K562 (cell line): ENCODE data around the gene SP6. TPM values are rescaled to one million over a fixed set of nuclear protein-coding genes. Genes with fewer than 3 reads are reported as not detected.

Experiments used
- GTF2B ChIP-seq: IDR thresholded peaks from 2 replicates; pipeline ENCODE4 v1.6.1; 2011; ENCODE audit not compliant: insufficient read length; ENCODE audit errors: extremely low read depth
- POLR2AphosphoS2 ChIP-seq: IDR thresholded peaks from 2 replicates; pipeline ENCODE4 v1.6.1; 2012; ENCODE audit warnings: low read length, improper control_type of control experiment
- RBM22 ChIP-seq: fragments of 200-400 bp; formaldehyde crosslinking; IDR thresholded peaks from 2 replicates; pipeline ENCODE4 v1.6.1; 2018; ENCODE audit warnings: low read length, low read depth; ENCODE audit not compliant: poor library complexity, severe bottlenecking
- SAFB ChIP-seq: fragments of 200-400 bp; formaldehyde crosslinking; IDR thresholded peaks from 2 replicates; pipeline ENCODE4 v1.6.1; 2017; ENCODE audit warnings: low read depth, low read length, borderline replicate concordance
- SRSF1 ChIP-seq: fragments of 200-400 bp; formaldehyde crosslinking; IDR thresholded peaks from 2 replicates; pipeline ENCODE4 v1.6.1; 2017; ENCODE audit warnings: mild to moderate bottlenecking, low read depth, low read length, moderate library complexity
- STAT5A ChIP-seq: IDR thresholded peaks from 2 replicates; pipeline ENCODE4 v1.6.1; 2012; ENCODE audit warnings: low read length, inconsistent platforms, borderline replicate concordance
- TBP ChIP-seq: optimal IDR thresholded peaks from 2 replicates; pipeline ENCODE3; 2011; ENCODE audit warnings: low read depth, low read length, improper control_type of control experiment
- TCFL5 ChIP-seq: fragments of 250-450 bp; sonication (Bioruptor Pico); conservative IDR thresholded peaks from 2 replicates; pipeline ENCODE4 v1.6.1; 2021; ENCODE audit warnings: mild to moderate bottlenecking, moderate library complexity, matching md5 sums
- UBTF ChIP-seq, 2 experiments: IDR thresholded peaks; 2 replicates each; pipeline ENCODE4 v1.6.1; 2012; ENCODE audit warnings: improper control_type of control experiment in 2 of 2, low read depth in 2 of 2, low read length in 2 of 2, borderline replicate concordance in 1 of 2
- XRCC5 ChIP-seq: fragments of 200-400 bp; formaldehyde crosslinking; IDR thresholded peaks from 2 replicates; pipeline ENCODE4 v1.6.1; 2017; ENCODE audit warnings: low read depth, mild to moderate bottlenecking, low read length
- ZEB2 ChIP-seq: fragments of 450-650 bp; IDR thresholded peaks from 2 replicates; pipeline ENCODE4 v1.6.1; 2016
- ZNF12 ChIP-seq: sonication (generic); formaldehyde crosslinking; IDR thresholded peaks from 2 replicates; pipeline ENCODE4 v1.4.0; 2020; ENCODE audit warnings: mild to moderate bottlenecking, missing genetic modification reagents
- polyA plus RNA-seq, 8 experiments: library from polyadenylated mRNA; depleted of rRNA in 4 of 8; stranded (reverse) in 5 of 8; unstranded in 3 of 8; fragments of >200 nt; fragmentation: Nextera tagmentation in 2 of 8; fragmentation: Illumina TruSeq in 1 of 8; extraction: Ambion mirVana in 2 of 8; extraction: Trizol in 1 of 8; gene quantifications; 2 replicates each; pipeline versions ENCODE4 v1.2.1 to v1.2.3, GENCODE V29; 2011 to 2014; ENCODE audit warnings: inconsistent platforms in 1 of 8, missing spikeins in 1 of 8
- total RNA-seq, 7 experiments: library from RNA; depleted of rRNA in 6 of 7; stranded (reverse); fragments of >200 nt in 6 of 7; fragmentation: Illumina TruSeq in 2 of 7; extraction: Trizol in 2 of 7; gene quantifications; 2 replicates each; pipeline versions ENCODE4 v1.2.1 to v1.2.3, GENCODE V29; 2011 to 2021; ENCODE audit warnings: low replicate concordance in 1 of 7
- TF ChIP-seq, protein P1 (sequence below): fragments of 450-650 bp; IDR thresholded peaks from 2 replicates; pipeline ENCODE4 v1.6.1; 2016; ENCODE audit warnings: mild to moderate bottlenecking, moderate library complexity

The SP6 gene
- total and polyA plus RNA-seq, 9 of the 15 experiments (the other 6 are each of a cell fraction or from before 2014, with no cell fraction given) = 0.11 to 7.9 (median 2.2) TPM

GRCh38 chr17:47840742-47841487, 10.0 kb downstream of the SP6 start, which contains the start of gene SCRN2 (continued):
- TF ChIP-seq, protein P1, sequence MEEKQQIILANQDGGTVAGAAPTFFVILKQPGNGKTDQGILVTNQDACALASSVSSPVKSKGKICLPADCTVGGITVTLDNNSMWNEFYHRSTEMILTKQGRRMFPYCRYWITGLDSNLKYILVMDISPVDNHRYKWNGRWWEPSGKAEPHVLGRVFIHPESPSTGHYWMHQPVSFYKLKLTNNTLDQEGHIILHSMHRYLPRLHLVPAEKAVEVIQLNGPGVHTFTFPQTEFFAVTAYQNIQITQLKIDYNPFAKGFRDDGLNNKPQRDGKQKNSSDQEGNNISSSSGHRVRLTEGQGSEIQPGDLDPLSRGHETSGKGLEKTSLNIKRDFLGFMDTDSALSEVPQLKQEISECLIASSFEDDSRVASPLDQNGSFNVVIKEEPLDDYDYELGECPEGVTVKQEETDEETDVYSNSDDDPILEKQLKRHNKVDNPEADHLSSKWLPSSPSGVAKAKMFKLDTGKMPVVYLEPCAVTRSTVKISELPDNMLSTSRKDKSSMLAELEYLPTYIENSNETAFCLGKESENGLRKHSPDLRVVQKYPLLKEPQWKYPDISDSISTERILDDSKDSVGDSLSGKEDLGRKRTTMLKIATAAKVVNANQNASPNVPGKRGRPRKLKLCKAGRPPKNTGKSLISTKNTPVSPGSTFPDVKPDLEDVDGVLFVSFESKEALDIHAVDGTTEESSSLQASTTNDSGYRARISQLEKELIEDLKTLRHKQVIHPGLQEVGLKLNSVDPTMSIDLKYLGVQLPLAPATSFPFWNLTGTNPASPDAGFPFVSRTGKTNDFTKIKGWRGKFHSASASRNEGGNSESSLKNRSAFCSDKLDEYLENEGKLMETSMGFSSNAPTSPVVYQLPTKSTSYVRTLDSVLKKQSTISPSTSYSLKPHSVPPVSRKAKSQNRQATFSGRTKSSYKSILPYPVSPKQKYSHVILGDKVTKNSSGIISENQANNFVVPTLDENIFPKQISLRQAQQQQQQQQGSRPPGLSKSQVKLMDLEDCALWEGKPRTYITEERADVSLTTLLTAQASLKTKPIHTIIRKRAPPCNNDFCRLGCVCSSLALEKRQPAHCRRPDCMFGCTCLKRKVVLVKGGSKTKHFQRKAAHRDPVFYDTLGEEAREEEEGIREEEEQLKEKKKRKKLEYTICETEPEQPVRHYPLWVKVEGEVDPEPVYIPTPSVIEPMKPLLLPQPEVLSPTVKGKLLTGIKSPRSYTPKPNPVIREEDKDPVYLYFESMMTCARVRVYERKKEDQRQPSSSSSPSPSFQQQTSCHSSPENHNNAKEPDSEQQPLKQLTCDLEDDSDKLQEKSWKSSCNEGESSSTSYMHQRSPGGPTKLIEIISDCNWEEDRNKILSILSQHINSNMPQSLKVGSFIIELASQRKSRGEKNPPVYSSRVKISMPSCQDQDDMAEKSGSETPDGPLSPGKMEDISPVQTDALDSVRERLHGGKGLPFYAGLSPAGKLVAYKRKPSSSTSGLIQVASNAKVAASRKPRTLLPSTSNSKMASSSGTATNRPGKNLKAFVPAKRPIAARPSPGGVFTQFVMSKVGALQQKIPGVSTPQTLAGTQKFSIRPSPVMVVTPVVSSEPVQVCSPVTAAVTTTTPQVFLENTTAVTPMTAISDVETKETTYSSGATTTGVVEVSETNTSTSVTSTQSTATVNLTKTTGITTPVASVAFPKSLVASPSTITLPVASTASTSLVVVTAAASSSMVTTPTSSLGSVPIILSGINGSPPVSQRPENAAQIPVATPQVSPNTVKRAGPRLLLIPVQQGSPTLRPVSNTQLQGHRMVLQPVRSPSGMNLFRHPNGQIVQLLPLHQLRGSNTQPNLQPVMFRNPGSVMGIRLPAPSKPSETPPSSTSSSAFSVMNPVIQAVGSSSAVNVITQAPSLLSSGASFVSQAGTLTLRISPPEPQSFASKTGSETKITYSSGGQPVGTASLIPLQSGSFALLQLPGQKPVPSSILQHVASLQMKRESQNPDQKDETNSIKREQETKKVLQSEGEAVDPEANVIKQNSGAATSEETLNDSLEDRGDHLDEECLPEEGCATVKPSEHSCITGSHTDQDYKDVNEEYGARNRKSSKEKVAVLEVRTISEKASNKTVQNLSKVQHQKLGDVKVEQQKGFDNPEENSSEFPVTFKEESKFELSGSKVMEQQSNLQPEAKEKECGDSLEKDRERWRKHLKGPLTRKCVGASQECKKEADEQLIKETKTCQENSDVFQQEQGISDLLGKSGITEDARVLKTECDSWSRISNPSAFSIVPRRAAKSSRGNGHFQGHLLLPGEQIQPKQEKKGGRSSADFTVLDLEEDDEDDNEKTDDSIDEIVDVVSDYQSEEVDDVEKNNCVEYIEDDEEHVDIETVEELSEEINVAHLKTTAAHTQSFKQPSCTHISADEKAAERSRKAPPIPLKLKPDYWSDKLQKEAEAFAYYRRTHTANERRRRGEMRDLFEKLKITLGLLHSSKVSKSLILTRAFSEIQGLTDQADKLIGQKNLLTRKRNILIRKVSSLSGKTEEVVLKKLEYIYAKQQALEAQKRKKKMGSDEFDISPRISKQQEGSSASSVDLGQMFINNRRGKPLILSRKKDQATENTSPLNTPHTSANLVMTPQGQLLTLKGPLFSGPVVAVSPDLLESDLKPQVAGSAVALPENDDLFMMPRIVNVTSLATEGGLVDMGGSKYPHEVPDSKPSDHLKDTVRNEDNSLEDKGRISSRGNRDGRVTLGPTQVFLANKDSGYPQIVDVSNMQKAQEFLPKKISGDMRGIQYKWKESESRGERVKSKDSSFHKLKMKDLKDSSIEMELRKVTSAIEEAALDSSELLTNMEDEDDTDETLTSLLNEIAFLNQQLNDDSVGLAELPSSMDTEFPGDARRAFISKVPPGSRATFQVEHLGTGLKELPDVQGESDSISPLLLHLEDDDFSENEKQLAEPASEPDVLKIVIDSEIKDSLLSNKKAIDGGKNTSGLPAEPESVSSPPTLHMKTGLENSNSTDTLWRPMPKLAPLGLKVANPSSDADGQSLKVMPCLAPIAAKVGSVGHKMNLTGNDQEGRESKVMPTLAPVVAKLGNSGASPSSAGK = peak; percentile 61
- TF ChIP-seq ZEB2 (no peak), TBP (no peak), STAT5A (no peak), SAFB (peak; percentile 92), GTF2B (no peak), UBTF (IDR thresholded peaks at IDR 0.05; ENCODE audit: borderline replicate concordance in 1 of 2, low read depth in 2 of 2, low read length in 2 of 2) (peak in 1 of 2 experiments; percentile 59; a peak in 2 of 4 replicates), POLR2AphosphoS2 (no peak), SRSF1 (no peak), ZNF12 (CRISPR knock-in tag) (no peak), XRCC5 (peak; percentile 88; the same call in 1 of the 2 replicates), TCFL5 (CRISPR knock-in tag) (no peak), RBM22 (no peak)
